CD4-positive, alpha-beta T cell treated with Interleukin-17A for 4 hours (primary cell): ENCODE measurements around the gene MOV10L1.

Source experiments
- DNase-seq: peaks from one replicate; pipeline ENCODE4 v3.0.0-alpha.2; 2020; ENCODE audit warnings: mixed read lengths

Gene MOV10L1

GRCh38 chr22:50089682-50090411, at the start of gene MOV10L1:
Gene MOV10L1 (plus strand): TSS chr22:50090006. CDS start chr22:50090089, 83 bp downstream.
- DNase-seq: no peak

GRCh38 chr22:50040717-50041116, 49.1 kb upstream of the MOV10L1 start:
- no peak for DNase-seq

GRCh38 chr22:50041361-50042065, 48.3 kb upstream of the MOV10L1 start:
- no peak for DNase-seq

- no peak for DNase-seq
These were observed 45.2 kb upstream of the MOV10L1 start for GRCh38 chr22:50044485-50045118.

- DNase-seq: no peak
These were observed 44.4 kb upstream of the MOV10L1 start for GRCh38 chr22:50045211-50046018.

GRCh38 chr22:50046019-50046415, 43.8 kb upstream of the MOV10L1 start:
- DNase-seq: no peak

- no peak for DNase-seq
These were observed 43.1 kb upstream of the MOV10L1 start for GRCh38 chr22:50046481-50047245.

GRCh38 chr22:50047346-50047745, 42.5 kb upstream of the MOV10L1 start:
- DNase-seq: no peak

GRCh38 chr22:50048061-50048765, 41.6 kb upstream of the MOV10L1 start:
- no peak for DNase-seq

GRCh38 chr22:50048836-50049235, 41.0 kb upstream of the MOV10L1 start:
- no peak for DNase-seq

GRCh38 chr22:50049299-50050195, 40.3 kb upstream of the MOV10L1 start:
- no peak for DNase-seq

GRCh38 chr22:50051930-50052329, 37.9 kb upstream of the MOV10L1 start:
- DNase-seq: no peak

- no peak for DNase-seq
These were observed 35.9 kb upstream of the MOV10L1 start for GRCh38 chr22:50053861-50054260.

GRCh38 chr22:50056214-50056972, 33.4 kb upstream of the MOV10L1 start:
- no peak for DNase-seq

- no peak for DNase-seq
These were observed 32.3 kb upstream of the MOV10L1 start for GRCh38 chr22:50057278-50058060.

- no peak for DNase-seq
These were observed 31.5 kb upstream of the MOV10L1 start, which contains the start of gene TTLL8 for GRCh38 chr22:50058061-50058905. Gene TTLL8 (minus strand): TSS chr22:50058298.
